NCI-H2029 (cell line): Measurements from ENCODE around the gene KLK15.
A peak's percentile ranks its signal among the peaks of the same experiment; 100 is the strongest.
"Not testable (repeated sequence)": the region's sequence is repeated elsewhere in the genome, so short reads cannot be mapped to it uniquely, and the experiment has no call there.

Experiments used
- DNase-seq: peaks from one replicate; lab custom pipeline; 2025; lab: John Stamatoyannopoulos, UW

The KLK15 gene

GRCh38 chr19:50796128-50796633, 37.2 kb downstream of the KLK15 start:
- DNase-seq: no peak

- no peak for DNase-seq
These were observed 37.7 kb downstream of the KLK15 start for GRCh38 chr19:50795664-50796073.

GRCh38 chr19:50794876-50795663, 38.3 kb downstream of the KLK15 start:
- DNase-seq: no peak

GRCh38 chr19:50794074-50794875, 39.1 kb downstream of the KLK15 start:
- peak; percentile 17 for DNase-seq

GRCh38 chr19:50793558-50794065, 39.8 kb downstream of the KLK15 start:
- DNase-seq: no peak

- no peak for DNase-seq
These were observed 40.8 kb downstream of the KLK15 start for GRCh38 chr19:50792272-50793250.

- DNase-seq: no peak
These were observed 41.6 kb downstream of the KLK15 start for GRCh38 chr19:50791594-50792271.

GRCh38 chr19:50790922-50791467, 42.4 kb downstream of the KLK15 start:
- DNase-seq: no peak

- DNase-seq: no peak
These were observed 43.0 kb downstream of the KLK15 start, which contains the start of gene ACP4 for GRCh38 chr19:50790396-50790795. ACP4 (plus strand) TSS chr19:50790415; CDS start chr19:50790415, 0 bp downstream.

GRCh38 chr19:50785329-50785728, 48.0 kb downstream of the KLK15 start:
- no peak for DNase-seq

- DNase-seq: no peak
These were observed 48.7 kb downstream of the KLK15 start for GRCh38 chr19:50784710-50785109.

- DNase-seq: not testable (repeated sequence)
These were observed 49.6 kb downstream of the KLK15 start for GRCh38 chr19:50783848-50784152.

GRCh38 chr19:50780753-50781435, 52.5 kb downstream of the KLK15 start:
- DNase-seq: no peak

- no peak for DNase-seq
These were observed 53.6 kb downstream of the KLK15 start for GRCh38 chr19:50779504-50780457.

GRCh38 chr19:50778906-50779430, 54.4 kb downstream of the KLK15 start:
- no peak for DNase-seq

GRCh38 chr19:50777830-50778303, 55.5 kb downstream of the KLK15 start:
- no peak for DNase-seq

GRCh38 chr19:50777261-50777660, 56.1 kb downstream of the KLK15 start:
- DNase-seq: no peak

- DNase-seq: no peak
These were observed 57.2 kb downstream of the KLK15 start for GRCh38 chr19:50776131-50776530.
